Measurements from ENCODE around the gene RTL5.

DNA sequence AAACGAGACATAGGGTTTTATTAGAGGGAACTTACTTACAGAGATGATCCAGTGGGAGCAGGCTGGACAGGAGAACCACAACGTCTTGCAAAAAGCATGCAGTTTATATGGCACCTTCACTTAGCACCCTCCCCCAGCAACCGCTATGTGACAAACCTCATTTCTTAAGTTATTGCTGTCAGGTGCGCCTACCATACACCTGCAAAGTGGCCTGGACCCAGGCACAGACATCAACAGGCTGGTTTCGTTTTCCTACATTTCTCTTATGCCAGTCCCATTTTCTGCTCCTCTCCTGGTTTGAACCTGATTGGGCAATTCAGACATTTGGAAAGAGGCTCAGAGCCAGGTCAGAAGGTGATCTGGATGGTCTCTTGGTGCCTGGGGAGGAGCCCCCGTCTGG is 18.3 kb downstream of the RTL5 start:
- TF ChIP-seq POLR2AphosphoS5 (IDR thresholded peaks at IDR 0.05; ENCODE audit: low read depth) (no peak), SPI1 (IDR thresholded peaks at IDR 0.05; ENCODE audit: borderline replicate concordance, low read depth) (no peak), GABPA (IDR thresholded peaks at IDR 0.05; ENCODE audit: low read depth) (no peak)
- TF ChIP-seq, protein P1, sequence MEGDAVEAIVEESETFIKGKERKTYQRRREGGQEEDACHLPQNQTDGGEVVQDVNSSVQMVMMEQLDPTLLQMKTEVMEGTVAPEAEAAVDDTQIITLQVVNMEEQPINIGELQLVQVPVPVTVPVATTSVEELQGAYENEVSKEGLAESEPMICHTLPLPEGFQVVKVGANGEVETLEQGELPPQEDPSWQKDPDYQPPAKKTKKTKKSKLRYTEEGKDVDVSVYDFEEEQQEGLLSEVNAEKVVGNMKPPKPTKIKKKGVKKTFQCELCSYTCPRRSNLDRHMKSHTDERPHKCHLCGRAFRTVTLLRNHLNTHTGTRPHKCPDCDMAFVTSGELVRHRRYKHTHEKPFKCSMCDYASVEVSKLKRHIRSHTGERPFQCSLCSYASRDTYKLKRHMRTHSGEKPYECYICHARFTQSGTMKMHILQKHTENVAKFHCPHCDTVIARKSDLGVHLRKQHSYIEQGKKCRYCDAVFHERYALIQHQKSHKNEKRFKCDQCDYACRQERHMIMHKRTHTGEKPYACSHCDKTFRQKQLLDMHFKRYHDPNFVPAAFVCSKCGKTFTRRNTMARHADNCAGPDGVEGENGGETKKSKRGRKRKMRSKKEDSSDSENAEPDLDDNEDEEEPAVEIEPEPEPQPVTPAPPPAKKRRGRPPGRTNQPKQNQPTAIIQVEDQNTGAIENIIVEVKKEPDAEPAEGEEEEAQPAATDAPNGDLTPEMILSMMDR (IDR thresholded peaks at IDR 0.05; ENCODE audit: insufficient read depth, low read length), result no peak
- TF ChIP-seq, protein P2, sequence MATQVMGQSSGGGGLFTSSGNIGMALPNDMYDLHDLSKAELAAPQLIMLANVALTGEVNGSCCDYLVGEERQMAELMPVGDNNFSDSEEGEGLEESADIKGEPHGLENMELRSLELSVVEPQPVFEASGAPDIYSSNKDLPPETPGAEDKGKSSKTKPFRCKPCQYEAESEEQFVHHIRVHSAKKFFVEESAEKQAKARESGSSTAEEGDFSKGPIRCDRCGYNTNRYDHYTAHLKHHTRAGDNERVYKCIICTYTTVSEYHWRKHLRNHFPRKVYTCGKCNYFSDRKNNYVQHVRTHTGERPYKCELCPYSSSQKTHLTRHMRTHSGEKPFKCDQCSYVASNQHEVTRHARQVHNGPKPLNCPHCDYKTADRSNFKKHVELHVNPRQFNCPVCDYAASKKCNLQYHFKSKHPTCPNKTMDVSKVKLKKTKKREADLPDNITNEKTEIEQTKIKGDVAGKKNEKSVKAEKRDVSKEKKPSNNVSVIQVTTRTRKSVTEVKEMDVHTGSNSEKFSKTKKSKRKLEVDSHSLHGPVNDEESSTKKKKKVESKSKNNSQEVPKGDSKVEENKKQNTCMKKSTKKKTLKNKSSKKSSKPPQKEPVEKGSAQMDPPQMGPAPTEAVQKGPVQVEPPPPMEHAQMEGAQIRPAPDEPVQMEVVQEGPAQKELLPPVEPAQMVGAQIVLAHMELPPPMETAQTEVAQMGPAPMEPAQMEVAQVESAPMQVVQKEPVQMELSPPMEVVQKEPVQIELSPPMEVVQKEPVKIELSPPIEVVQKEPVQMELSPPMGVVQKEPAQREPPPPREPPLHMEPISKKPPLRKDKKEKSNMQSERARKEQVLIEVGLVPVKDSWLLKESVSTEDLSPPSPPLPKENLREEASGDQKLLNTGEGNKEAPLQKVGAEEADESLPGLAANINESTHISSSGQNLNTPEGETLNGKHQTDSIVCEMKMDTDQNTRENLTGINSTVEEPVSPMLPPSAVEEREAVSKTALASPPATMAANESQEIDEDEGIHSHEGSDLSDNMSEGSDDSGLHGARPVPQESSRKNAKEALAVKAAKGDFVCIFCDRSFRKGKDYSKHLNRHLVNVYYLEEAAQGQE (IDR thresholded peaks at IDR 0.05; ENCODE audit: insufficient replicate concordance, low read depth), result no peak

All from HL-60 (cell line).